Fibroblast of lung (primary cell): ENCODE measurements around the gene B4GALT4.

Source experiments
- CTCF ChIP-seq, 2 donors: IDR thresholded peaks in 1 of 2; conservative IDR thresholded peaks in 1 of 2; 1 replicate in 1 of 2; 2 replicates in 1 of 2; pipeline ENCODE4 v1.5.1; 2011 to 2012; ENCODE audit warnings: low read length in 2 of 2, control low read depth in 1 of 2, inconsistent platforms in 1 of 2, low read depth in 1 of 2, mild to moderate bottlenecking in 1 of 2
- EZH2 ChIP-seq: IDR thresholded peaks from 2 replicates; pipeline ENCODE4 v1.5.1; 2012; ENCODE audit warnings: low read length, control low read depth, mild to moderate bottlenecking; ENCODE audit errors: missing control alignments

DNA sequence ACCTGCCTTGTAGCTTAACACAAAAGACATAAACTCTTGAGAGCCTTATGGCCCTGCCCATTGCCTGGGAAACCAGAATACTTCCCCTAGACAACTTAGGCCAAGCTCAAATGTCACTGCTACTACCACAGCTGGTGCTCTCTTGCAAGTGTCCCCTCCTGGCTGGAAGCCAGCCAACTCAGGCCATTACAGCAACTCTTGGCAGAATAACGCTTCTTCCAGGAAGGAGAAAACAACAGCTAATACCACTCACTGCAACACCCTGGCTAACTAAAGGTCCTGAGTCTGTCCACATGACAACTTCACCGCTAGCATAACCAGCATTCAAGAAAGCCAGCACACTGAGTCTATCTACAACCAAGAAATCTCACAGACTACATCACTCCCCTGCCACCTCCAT, 5.1 kb upstream of the B4GALT4 start:
- no peak for TF ChIP-seq CTCF (conservative IDR thresholded peaks at IDR 0.05 in 1 of 2, IDR thresholded peaks at IDR 0.05 in 1 of 2; ENCODE audit: low read depth in 1 of 2, low read length in 2 of 2)
- no peak for TF ChIP-seq EZH2
